NCI-H1048 (cell line): ENCODE measurements around the gene BRK1.
"Not testable (repeated sequence)": the region's sequence is repeated elsewhere in the genome, so short reads cannot be mapped to it uniquely, and the experiment has no call there.

Experiments used
- DNase-seq: peaks from one replicate; lab custom pipeline; 2025; lab: John Stamatoyannopoulos, UW

Gene BRK1

DNA sequence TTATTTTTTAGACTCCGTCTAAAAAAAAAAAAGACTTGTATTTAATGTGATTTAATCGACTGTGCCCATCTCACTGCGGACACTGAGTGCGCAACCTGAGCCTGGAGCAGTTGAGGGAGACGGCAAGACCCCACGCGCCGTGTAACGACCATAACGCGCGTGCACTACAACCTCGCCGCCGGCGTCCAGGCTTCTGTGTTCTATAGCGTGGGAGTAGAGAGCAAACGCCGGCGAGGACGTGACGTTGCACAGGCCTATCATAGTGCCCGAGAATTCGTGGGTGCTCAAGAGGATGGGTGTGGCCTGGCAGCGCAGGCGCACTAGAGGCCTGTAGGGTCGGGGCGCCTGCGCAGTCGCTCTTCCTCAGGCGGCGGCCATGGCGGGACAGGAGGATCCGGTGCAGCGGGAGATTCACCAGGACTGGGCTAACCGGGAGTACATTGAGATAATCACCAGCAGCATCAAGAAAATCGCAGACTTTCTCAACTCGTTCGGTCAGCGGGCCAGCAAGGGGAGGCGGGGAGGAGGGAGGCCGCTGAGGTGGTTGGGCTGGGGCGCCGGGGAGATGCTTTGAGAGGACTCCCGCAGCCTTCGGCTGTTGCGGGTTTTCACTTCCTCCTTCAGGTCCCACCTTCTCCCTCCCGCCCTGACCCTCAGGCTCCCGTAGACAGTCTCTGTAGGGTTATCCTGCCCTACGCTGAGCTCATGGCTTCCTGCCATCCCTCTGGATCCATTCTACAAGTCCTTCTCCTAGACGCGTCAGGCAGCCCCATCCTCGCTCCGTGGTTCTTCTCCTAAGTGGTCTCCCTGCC lies at the start of gene BRK1:
TSS of gene BRK1 (plus strand) at position 350 of the 812 bp plus-strand sequence. CDS start at position 377, 27 bp downstream.
- DNase-seq = peak; percentile 79

DNA sequence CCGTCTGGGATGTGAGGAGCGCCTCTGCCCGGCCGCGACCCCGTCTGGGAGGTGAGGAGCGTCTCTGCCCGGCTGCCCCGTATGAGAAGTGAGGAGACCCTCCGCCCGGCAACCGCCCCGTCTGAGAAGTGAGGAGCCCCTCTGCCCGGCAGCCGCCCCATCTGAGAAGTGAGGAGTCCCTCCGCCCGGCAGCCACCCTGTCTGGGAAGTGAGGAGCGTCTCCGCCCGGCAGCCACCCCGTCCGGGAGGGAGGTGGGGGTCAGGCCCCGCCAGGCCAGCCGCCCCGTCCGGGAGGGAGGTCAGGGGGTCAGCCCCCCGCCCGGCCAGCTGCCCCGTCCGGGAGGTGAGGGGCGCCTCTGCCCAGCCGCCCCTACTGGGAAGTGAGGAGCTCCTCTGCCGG lies 45.4 kb upstream of the BRK1 start:
- DNase-seq = not testable (repeated sequence)

- no peak for DNase-seq
Observed at GRCh38 chr3:10074666-10075065, 40.8 kb upstream of the BRK1 start.

GRCh38 chr3:10081871-10082270 lies 33.6 kb upstream of the BRK1 start:
- no peak for DNase-seq

DNA sequence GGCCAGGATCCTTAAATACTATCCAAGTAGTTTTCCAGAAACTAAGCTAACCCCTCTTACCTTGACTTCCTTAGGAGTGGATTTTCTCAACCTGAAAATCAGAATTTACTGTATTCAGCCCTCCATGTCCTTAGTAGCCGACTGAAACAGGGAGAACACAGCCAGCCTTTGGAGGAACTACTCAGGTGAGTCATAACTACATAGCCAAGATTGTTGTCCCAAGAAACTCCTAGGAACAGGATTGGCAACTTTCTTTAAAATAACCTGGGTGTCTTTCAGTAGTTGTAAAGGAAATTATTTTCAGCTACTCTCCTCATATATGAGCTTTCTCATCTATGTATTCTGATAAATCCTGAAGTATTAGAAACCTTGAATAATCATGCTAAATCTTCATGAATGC lies 29.7 kb upstream of the BRK1 start:
- no peak for DNase-seq

DNA sequence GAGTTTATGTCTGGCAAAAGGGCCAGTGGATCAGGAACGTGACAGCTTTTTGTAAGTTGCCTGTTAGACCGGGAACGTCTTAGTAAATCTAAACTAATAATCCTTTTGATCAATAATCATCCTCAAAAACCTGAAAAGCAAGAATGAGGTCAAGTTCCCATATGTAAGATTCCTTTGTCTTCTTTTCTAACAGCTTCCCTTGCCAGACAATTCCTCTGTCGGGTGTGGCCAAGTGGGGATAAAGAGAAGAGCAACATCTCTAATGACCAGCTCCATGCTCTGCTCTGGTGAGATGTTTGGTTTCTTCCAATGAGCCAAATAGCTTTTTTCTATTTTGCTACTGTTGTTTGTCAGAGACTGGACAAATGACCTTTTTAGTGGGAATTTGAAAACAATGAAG lies 27.2 kb upstream of the BRK1 start:
- no peak for DNase-seq

DNA sequence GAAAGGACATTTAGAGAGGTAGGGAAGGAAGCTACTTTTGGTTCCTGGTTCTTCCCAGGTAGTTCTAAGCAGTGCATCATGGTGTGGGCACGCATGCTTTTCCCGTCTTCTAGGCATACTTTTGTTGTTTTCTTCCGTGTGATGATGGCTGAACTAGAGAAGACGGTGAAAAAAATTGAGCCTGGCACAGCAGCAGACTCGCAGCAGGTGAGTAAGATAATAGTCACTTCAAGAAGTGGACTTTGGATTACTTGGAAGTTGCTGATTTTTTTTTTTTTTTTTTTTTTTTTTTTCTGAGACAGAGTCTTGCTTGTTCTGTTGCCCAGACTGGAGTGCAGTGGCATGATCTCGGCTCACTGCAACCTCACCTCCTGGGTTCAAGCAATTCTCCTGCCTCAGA lies 25.3 kb upstream of the BRK1 start:
- no peak for DNase-seq

DNA sequence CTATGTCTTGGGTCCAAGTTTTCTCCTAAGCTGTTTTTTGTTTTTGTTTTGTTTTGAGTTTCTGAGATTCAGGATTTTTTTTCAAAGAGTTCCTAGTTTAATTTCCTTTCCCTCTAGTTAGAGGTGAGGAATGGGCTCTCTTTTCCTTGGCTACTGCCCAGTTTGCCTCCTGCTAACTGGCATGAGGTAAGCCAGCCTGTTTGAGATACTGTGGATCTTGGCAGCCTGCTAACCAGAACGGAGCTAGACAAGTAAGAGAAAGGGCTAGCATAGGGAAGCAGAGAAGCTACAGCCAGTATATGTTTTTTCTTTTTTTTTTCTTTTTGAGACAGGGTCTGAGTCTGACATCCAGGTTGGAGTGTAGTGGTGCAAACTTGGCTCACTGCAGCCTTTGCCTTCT lies 24.7 kb upstream of the BRK1 start:
- DNase-seq = not testable (repeated sequence)

DNA sequence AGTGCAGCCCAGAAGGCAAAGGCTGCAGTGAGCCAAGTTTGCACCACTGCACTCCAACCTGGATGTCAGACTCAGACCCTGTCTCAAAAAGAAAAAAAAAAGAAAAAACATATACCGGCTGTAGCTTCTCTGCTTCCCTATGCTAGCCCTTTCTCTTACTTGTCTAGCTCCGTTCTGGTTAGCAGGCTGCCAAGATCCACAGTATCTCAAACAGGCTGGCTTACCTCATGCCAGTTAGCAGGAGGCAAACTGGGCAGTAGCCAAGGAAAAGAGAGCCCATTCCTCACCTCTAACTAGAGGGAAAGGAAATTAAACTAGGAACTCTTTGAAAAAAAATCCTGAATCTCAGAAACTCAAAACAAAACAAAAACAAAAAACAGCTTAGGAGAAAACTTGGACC lies 24.1 kb upstream of the BRK1 start:
- DNase-seq = not testable (repeated sequence)

DNA sequence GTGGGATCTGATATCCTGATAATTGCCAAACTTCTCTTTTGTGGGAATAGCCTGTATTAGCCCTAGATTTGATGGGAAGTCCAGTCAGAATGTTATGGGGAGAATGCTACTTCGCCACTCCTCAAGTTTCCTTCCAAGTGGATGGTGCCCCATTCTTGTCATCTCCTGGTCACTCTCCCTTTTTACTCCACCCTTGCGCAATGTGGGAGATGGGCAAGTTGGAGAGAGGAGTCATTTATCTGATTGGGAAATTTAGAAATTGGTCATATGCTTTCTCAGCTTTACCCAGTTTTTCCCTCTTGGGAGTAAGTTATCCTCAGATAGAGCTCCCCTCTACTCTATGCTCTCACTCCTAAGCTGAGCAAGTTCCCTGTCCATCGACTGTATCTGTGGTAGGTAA lies 21.8 kb upstream of the BRK1 start:
- DNase-seq = no peak

DNA sequence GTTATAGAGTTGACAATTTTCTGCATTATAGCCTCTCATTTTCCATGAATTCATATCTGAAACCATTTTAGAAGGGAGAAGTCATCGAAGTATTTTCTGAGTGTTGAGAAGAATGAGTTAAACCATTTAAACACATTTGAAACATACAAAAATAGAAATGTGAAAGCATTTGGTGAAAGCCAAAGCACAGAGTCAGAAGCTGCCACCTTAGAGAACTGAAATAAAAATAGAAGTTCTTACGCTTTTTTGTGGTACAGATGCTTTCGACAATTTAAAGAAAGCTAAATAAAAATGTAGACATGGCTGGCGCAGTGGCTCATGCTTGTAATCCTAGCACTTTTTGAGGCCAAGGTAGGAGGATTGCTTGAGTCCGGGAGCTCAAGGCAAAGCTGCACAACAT lies 16.4 kb upstream of the BRK1 start:
- DNase-seq = no peak

- no peak for DNase-seq
Observed at GRCh38 chr3:10106919-10107318, 8.6 kb upstream of the BRK1 start.

- DNase-seq = no peak
Observed at GRCh38 chr3:10108091-10108490, 7.4 kb upstream of the BRK1 start, which contains the start of gene FANCD2OS. Gene FANCD2OS (minus strand): TSS chr3:10108255. CDS start chr3:10104774, 3,481 bp downstream.

DNA sequence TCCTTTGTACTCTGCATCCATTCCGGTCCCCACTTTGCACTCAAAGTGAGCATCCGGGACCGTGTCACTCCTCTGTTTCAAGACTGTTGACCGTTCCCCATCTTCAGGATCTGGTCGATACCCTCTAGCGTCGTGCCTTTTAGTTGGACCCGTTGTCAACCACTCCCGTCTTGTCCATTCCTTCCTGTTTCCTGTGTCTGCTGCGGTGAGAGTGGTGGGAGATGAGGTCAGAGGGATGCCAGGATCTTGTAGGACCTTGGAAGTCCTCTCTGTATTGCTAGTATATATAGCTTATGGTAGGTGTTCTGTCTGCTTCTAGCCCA lies 624 bp downstream of the BRK1 start:
- no peak for DNase-seq

DNA sequence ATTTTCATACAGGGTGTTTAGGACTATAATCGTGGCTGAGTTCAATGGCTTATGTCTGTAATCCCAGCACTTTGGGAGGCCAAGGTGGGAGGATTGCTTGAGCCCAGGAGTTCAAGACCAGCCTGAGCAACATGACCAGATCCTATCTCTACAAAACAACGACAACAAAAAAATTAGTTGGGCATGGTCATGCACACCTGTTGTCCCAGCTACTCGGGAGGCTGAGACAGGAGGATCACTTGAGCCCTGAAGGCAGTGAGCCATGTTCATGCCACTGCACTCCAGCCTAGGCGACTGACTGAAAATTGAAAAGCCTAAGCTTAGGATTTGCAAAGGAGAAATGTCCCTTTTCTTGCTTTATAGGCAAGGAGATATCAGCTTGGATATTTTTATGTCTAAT lies 1.5 kb downstream of the BRK1 start:
- DNase-seq = no peak

DNA sequence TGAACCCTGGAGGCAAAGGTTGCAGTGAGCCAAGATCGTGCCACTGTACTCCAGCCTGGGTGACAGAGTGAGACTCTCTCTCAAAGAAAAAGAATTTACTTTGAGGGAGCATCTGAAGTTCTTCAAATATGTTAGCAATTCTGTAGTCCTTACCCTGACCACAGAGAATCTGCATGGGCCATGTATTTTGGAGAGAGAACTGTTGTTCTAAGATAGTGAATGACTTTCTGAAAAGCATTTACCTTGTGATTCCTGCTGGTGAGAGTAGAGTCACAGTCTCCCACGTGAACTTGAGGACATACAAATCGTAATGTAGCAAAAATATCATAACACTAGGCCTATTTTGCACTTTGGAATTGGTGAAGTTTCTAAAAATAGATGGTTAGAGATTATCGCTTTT lies 3.9 kb downstream of the BRK1 start:
- no peak for DNase-seq

- DNase-seq = no peak
Observed at GRCh38 chr3:10121064-10121463, 5.6 kb downstream of the BRK1 start.

DNA sequence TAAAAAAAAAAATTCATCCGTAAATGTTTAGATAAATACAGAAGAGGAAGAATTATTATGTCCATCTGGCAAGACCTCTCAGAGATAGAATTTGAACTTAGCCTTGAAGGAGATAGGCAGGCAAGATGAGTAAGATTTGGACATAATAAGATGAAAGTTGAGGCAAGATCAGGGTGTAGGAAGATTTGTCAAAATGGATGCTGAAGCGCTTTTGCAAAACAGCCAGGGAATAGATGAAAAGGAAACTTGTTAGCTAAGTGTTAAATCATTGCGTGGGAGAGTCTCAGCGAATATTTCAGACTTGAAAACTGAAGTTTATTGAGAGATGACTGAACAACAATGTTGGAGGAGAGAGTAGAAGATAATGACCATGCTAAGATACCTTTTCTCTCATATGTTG lies 7.2 kb downstream of the BRK1 start:
- no peak for DNase-seq

- not testable (repeated sequence) for DNase-seq
Observed at GRCh38 chr3:10135872-10136271, 20.4 kb downstream of the BRK1 start.

DNA sequence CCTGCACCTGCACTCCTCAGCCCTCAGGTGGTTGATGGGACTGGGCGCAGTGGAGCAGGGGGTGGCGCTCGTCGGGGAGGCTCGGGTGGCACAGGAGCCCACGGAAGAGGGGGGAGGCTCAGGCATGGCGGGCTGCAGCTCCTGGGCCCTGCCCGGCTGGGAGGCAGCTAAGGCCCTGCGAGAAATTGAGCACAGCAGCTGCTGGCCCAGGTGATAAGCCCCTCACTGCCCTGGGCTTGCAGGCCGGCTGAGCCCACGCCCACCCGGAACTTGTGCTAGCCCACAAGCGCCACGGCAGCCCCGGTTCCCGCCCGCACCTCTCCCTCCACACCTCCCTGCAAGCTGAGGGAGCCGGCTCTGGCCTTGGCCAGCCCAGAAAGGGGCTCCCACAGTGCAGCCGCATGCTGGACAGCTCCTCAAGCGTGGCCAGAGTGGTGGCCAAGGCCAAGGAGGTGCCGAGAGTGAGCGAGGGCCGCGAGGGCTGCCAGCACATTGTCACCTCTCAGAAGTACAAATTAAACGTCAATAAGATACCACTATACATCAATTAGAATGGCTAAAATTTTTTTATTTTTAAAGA lies 21.0 kb downstream of the BRK1 start:
- no peak for DNase-seq

GRCh38 chr3:10137178-10137577 lies 21.7 kb downstream of the BRK1 start:
- DNase-seq = no peak

DNA sequence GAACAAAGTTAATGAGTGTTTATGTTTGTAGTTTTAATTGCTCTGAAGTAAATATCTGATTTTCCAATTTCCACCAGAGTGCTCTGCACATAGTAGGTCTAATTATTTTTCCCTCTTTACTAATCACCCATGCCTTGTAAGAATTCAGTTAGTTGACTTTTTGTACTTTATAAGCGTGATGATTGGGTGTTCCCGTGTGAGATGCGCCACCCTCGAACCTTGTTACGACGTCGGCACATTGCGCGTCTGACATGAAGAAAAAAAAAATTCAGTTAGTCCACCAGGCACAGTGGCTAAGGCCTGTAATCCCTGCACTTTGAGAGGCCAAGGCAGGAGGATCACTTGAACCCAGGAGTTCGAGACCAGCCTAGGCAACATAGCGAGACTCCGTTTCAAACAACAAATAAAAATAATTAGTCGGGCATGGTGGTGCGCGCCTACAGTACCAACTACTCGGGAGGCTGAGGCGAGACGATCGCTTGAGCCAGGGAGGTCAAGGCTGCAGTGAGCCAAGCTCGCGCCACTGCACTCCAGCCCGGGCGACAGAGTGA lies 25.6 kb downstream of the BRK1 start:
- DNase-seq = no peak

DNA sequence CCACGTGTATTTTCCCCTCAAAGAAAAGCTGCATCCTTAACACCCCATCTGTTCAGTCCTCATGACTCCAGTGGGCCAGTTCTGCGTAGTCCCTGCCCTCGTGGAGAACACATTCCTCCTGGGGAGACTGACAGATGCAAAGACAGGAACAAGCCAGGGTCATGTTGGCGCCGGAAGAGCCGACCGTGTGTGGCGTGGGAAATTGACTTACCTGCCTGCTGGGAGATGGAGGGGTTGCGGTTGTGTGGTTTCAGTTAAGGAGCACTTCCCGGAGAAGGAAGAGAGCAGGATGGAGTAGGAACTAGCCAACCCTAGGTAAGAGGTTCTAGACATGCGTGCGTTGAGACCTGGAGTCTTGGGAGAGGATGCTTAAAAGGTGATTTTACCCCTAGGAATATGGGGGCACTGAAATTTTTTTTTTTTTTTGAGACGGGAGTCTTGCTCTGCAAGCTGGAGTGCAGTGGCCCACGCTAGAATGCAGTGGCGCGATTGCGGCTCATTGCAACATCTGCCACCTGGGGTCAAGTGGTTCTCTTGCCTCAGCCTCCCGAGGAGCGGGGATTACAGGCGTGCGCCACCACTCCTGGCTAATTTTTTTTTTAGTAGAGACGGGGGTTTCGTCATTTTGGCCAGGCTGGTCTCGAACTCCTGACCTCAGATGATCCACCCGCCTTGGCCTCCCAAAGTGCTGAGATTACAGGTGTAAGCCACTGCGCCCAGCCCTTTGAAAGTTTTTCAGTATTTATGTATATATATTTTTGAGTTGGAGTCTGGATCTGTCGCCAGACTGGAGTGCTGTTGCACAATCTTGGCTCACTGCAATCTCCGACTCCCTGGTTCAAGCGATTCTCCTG lies 27.5 kb downstream of the BRK1 start:
- no peak for DNase-seq
